ENCODE data around the gene ACP6.
"Not testable (repeated sequence)": the region's sequence is repeated elsewhere in the genome, so short reads cannot be mapped to it uniquely, and the experiment has no call there.

The ACP6 gene

DNA sequence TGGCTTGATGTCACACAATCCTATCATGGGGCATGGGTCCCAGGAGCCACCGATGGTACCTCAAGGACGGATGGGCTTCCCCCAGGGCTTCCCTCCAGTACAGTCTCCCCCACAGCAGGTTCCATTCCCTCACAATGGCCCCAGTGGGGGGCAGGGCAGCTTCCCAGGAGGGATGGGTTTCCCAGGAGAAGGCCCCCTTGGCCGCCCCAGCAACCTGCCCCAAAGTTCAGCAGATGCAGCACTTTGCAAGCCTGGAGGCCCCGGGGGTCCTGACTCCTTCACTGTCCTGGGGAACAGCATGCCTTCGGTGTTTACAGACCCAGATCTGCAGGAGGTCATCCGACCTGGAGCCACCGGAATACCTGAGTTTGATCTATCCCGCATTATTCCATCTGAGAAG, 46.3 kb downstream of the ACP6 start:
- no peak for ATAC-seq (ENCODE audit: low read depth)
- Mint-ChIP-seq H3K4me1 (peaks cover 5% of the 10 kb centered on the region), H3K9me3 (no peaks in the 10 kb centered on the region), H3K36me3 (peaks cover 5% of the 10 kb centered on the region), H3K27ac (no peak overlapping the region), H3K4me3 (no peak overlapping the region), H3K27me3 (no peaks in the 10 kb centered on the region)
- DNase-seq (ENCODE audit: low spot score in 2 of 2), result no peak

DNA sequence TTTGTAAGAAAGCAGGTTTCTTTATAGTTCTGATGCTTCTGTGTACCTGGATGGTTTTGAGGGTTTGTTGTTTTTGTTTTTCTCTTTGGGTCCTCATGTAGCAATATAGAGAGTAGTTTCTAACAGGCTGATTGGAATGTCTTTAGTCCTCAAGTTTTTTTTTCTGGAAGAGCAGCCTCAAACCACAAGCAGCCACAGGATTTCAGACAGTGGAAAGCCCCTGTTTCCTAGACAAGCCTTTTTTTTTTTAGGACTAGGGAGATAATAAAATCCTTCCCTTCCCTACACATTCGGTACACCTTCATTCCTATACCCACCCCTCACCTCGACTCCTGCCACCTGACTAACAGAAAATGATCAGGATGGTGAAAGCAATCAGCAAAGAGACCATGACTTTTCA, 47.6 kb downstream of the ACP6 start:
- Mint-ChIP-seq H3K9me3 (no peaks in the 10 kb centered on the region), H3K27me3 (no peaks in the 10 kb centered on the region), H3K4me3 (no peak overlapping the region), H3K4me1 (peaks cover 5% of the 10 kb centered on the region), H3K27ac (no peak overlapping the region), H3K36me3 (peaks cover 10% of the 10 kb centered on the region)
- no peak for DNase-seq (ENCODE audit: low spot score in 2 of 2)
- no peak for ATAC-seq (ENCODE audit: low read depth)

DNA sequence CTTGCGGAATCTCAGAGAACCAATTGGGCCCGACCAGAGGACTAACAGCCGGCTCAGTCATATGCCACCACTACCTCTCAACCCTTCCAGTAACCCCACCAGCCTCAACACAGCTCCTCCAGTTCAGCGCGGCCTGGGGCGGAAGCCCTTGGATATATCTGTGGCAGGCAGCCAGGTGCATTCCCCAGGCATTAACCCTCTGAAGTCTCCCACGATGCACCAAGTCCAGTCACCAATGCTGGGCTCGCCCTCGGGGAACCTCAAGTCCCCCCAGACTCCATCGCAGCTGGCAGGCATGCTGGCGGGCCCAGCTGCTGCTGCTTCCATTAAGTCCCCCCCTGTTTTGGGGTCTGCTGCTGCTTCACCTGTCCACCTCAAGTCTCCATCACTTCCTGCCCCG, 49.8 kb downstream of the ACP6 start:
- Mint-ChIP-seq H3K4me3 (no peak overlapping the region), H3K27me3 (no peaks in the 10 kb centered on the region), H3K9me3 (no peaks in the 10 kb centered on the region), H3K4me1 (peaks cover 1% of the 10 kb centered on the region), H3K36me3 (peaks cover 15% of the 10 kb centered on the region), H3K27ac (no peak overlapping the region)
- DNase-seq (ENCODE audit: low spot score in 2 of 2), result no peak
- ATAC-seq (ENCODE audit: low read depth), result no peak

DNA sequence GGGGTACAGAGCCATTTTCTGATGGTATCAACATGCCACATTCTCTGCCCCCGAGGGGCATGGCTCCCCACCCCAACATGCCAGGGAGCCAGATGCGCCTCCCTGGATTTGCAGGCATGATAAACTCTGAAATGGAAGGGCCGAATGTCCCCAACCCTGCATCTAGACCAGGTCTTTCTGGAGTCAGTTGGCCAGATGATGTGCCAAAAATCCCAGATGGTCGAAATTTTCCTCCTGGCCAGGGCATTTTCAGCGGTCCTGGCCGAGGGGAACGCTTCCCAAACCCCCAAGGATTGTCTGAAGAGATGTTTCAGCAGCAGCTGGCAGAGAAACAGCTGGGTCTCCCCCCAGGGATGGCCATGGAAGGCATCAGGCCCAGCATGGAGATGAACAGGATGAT, 50.6 kb downstream of the ACP6 start:
- Mint-ChIP-seq H3K4me3 (no peak overlapping the region), H3K27ac (no peak overlapping the region), H3K9me3 (no peaks in the 10 kb centered on the region), H3K36me3 (peaks cover 18% of the 10 kb centered on the region), H3K27me3 (no peaks in the 10 kb centered on the region), H3K4me1 (no peaks in the 10 kb centered on the region)
- ATAC-seq (ENCODE audit: low read depth) (no peak), DNase-seq (ENCODE audit: low spot score in 2 of 2) (no peak)

DNA sequence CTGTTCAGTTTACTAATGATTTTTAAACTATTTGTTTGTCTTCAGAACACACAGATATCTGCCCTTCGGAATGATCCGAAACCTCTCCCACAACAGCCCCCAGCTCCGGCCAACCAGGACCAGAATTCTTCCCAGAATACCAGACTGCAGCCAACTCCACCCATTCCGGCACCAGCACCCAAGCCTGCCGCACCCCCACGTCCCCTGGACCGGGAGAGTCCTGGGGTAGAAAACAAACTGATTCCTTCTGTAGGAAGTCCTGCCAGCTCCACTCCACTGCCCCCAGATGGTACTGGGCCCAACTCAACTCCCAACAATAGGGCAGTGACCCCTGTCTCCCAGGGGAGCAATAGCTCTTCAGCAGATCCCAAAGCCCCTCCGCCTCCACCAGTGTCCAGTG, 51.6 kb downstream of the ACP6 start:
- no peak overlapping the region for H3K27ac Mint-ChIP-seq
- H3K4me1 Mint-ChIP-seq, result no peaks in the 10 kb centered on the region
- ATAC-seq (ENCODE audit: low read depth) (no peak), DNase-seq (ENCODE audit: low spot score in 2 of 2) (no peak)
- no peak overlapping the region for H3K4me3 Mint-ChIP-seq
- peaks cover 25% of the 10 kb centered on the region for H3K36me3 Mint-ChIP-seq
- H3K27me3 Mint-ChIP-seq, result no peaks in the 10 kb centered on the region
- no peaks in the 10 kb centered on the region for H3K9me3 Mint-ChIP-seq

DNA sequence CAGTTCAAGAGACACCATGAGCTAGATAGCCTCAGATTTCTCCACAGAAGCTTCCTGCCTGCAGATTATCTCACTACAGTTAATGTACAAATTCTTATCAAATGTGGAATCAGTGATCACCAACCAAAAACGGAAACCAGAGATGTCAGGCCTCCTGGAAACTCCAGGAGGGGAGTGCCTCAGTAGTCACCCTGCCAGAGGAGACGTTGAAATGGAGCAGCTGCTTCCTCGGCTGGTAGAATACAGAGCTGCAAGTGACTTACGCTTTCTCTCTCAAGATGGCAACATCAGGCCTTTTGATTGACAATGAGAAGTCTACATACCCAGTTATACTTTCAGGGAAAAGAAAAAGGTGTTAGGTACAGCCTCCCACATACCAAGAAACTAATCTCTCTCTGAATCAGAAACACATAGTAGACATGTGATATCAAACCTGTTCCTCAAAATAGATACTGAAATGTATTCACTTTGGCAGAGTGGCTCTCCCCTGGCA, 52.2 kb downstream of the ACP6 start:
- no peaks in the 10 kb centered on the region for H3K9me3 Mint-ChIP-seq
- H3K4me3 Mint-ChIP-seq, result no peak overlapping the region
- H3K4me1 Mint-ChIP-seq, result no peaks in the 10 kb centered on the region
- H3K27ac Mint-ChIP-seq, result no peak overlapping the region
- ATAC-seq (ENCODE audit: low read depth), result no peak
- peaks cover 25% of the 10 kb centered on the region for H3K36me3 Mint-ChIP-seq
- no peak for DNase-seq (ENCODE audit: low spot score in 2 of 2)
- H3K27me3 Mint-ChIP-seq, result no peaks in the 10 kb centered on the region

DNA sequence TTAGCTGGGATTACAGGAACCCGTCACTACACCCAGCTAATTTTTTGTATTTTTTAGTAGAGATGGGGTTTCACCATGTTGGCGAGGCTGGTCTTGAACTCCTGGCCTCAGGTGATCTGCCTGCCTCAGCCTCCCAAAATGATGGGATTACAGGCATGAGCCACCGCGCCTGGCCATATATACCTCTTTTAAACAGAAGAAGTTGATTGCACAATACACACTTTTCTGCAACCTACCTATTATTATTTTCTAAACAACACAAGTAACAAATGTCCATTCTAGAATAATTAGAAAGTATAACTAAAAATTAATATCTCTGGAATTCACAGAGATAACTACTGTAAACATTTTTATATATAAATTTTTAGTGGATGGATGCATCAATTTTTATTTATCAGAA, 55.4 kb downstream of the ACP6 start:
- peaks cover 22% of the 10 kb centered on the region for H3K36me3 Mint-ChIP-seq
- H3K4me1 Mint-ChIP-seq; H3K27me3 Mint-ChIP-seq; ATAC-seq (ENCODE audit: low read depth); DNase-seq (ENCODE audit: low spot score in 2 of 2); H3K27ac Mint-ChIP-seq; H3K9me3 Mint-ChIP-seq; H3K4me3 Mint-ChIP-seq: not testable (repeated sequence)

DNA sequence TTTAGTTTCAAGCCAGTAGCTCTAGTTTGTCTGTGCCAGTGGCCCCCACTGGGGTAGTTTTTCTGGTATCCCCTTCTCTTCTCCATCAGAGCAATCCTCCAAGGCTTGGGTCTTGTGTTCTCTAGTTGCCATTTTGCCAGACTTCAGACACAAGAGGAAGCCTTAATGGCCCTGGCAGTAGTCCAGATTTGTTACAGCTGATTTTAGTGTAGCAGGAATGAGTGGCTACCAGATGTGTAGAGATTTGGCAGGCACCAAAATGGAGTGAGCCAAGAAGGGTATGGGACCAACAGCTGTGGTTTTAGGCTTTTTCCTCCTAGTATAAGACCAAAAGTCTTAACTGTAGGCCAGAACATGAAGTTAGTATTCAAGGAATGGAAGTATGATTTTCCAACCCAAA, 56.8 kb downstream of the ACP6 start:
- no peak overlapping the region for H3K4me3 Mint-ChIP-seq
- no peaks in the 10 kb centered on the region for H3K4me1 Mint-ChIP-seq
- ATAC-seq (ENCODE audit: low read depth) (no peak), DNase-seq (ENCODE audit: low spot score in 2 of 2) (no peak)
- no peaks in the 10 kb centered on the region for H3K27me3 Mint-ChIP-seq
- H3K27ac Mint-ChIP-seq, result no peak overlapping the region
- H3K36me3 Mint-ChIP-seq, result peaks cover 17% of the 10 kb centered on the region
- no peaks in the 10 kb centered on the region for H3K9me3 Mint-ChIP-seq

DNA sequence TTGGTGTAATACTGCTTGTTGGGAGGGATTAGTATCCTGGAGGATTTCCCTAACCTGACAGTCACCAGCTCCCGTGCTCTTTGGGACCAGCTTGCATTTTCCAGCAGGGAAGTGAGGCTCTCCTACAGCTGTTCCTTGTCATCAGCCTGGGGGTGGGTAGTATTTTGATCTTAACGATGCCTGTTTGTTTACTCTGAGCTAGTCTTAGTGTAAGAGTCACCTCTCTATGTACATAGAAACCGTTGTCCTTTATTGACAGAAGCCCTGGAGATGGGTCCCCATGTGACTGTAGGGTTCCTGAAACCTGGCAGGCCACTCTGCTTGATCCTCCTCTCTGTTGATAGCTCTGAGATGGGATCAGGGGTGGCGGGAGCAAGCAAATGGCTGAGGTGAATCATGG, 58.0 kb downstream of the ACP6 start:
- no peaks in the 10 kb centered on the region for H3K9me3 Mint-ChIP-seq
- no peak for DNase-seq (ENCODE audit: low spot score in 2 of 2)
- H3K27me3 Mint-ChIP-seq, result no peaks in the 10 kb centered on the region
- peaks cover 23% of the 10 kb centered on the region for H3K36me3 Mint-ChIP-seq
- H3K27ac Mint-ChIP-seq, result no peak overlapping the region
- H3K4me3 Mint-ChIP-seq, result no peak overlapping the region
- no peak for ATAC-seq (ENCODE audit: low read depth)
- no peaks in the 10 kb centered on the region for H3K4me1 Mint-ChIP-seq

DNA sequence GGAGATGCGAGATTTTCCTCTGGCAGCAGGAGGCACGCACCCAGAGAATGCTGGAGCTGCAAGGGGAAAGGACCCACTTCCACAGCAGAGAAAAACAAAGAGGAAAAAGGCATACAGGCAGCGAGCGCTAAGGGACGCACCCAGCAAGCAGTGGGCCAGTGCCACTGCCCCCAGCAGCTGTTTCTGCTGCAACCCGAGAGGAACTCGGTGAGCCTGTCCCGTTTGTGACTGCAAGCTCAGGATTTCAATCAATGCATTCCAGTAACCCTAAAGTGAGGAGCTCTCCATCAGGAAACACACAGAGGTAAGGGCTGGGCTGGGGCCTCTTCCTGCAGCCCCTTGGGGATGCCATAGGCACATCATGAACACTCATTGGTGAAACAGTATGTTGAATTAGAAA, 58.7 kb downstream of the ACP6 start:
- no peaks in the 10 kb centered on the region for H3K4me1 Mint-ChIP-seq
- H3K9me3 Mint-ChIP-seq, result no peaks in the 10 kb centered on the region
- ATAC-seq (ENCODE audit: low read depth) (no peak), DNase-seq (ENCODE audit: low spot score in 2 of 2) (no peak)
- H3K4me3 Mint-ChIP-seq, result no peak overlapping the region
- no peaks in the 10 kb centered on the region for H3K27me3 Mint-ChIP-seq
- H3K27ac Mint-ChIP-seq, result peak overlapping the region; percentile 32
- peaks cover 24% of the 10 kb centered on the region for H3K36me3 Mint-ChIP-seq

DNA sequence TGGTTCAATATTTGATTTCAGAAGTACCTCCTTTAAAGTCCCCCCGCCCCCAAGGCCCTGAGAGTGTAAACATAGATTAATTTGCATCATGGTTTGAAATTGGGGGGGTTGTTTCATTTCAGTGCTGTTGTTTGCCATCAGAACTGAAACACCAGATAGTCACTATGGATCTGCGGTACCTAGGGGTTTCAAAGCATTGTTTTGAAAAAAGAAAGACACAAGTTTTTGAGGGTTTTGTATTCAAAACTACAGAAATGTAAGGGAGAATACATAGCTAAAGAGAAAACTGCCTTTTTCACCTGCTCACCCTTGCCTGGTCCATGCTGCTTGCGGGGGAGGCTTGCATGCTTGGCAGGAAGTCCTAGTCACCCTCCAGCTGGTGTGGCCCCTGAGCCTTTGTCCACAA, 59.3 kb downstream of the ACP6 start:
- no peak overlapping the region for H3K4me3 Mint-ChIP-seq
- H3K27me3 Mint-ChIP-seq, result no peaks in the 10 kb centered on the region
- H3K27ac Mint-ChIP-seq, result no peak overlapping the region
- no peaks in the 10 kb centered on the region for H3K9me3 Mint-ChIP-seq
- DNase-seq (ENCODE audit: low spot score in 2 of 2), result no peak
- H3K4me1 Mint-ChIP-seq, result no peaks in the 10 kb centered on the region
- no peak for ATAC-seq (ENCODE audit: low read depth)
- peaks cover 23% of the 10 kb centered on the region for H3K36me3 Mint-ChIP-seq

DNA sequence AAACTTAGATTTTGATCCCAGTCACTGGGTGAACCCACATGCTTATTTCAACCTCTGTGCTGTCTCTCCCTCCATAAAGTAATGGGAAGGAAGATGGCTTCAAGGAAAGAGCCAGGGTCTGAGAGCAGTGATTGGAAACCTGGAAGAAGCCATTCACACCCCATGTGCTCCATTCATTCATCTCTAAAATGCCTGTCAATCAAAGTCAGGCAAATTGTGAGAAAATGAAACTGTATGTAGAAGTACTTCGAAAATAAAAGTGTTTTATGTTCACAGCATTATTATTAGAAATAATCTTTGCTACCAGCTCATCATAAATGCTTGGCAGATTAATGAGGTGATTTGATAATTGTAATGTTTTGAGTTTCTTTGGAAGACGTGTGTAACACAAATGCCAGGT, 61.0 kb downstream of the ACP6 start:
- no peak overlapping the region for H3K27ac Mint-ChIP-seq
- DNase-seq (ENCODE audit: low spot score in 2 of 2), result no peak
- H3K4me3 Mint-ChIP-seq, result no peak overlapping the region
- no peaks in the 10 kb centered on the region for H3K27me3 Mint-ChIP-seq
- no peaks in the 10 kb centered on the region for H3K4me1 Mint-ChIP-seq
- H3K36me3 Mint-ChIP-seq, result peaks cover 12% of the 10 kb centered on the region
- H3K9me3 Mint-ChIP-seq, result no peaks in the 10 kb centered on the region
- no peak for ATAC-seq (ENCODE audit: low read depth)

DNA sequence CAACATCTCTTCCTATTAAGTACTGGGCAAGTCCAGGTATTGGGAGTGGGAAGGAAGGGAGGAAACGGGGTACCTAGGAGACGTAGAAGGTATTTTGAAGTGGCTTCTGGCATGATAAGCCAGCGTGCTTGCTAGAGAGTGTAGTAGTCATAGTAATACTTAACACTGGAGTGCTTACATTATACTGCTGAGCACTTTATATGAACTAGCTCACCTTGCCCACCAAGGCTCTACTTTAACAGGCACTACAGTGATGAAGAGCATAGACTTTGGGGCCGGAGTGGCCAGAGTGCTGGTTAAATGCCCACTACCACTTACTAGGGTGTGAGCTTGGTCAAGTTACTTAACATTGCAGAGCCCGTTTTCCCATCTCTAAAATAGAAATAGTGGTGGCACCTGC, 61.7 kb downstream of the ACP6 start:
- Mint-ChIP-seq H3K36me3 (peaks cover 9% of the 10 kb centered on the region), H3K27ac (no peak overlapping the region), H3K27me3 (no peaks in the 10 kb centered on the region), H3K4me3 (no peak overlapping the region), H3K4me1 (no peaks in the 10 kb centered on the region), H3K9me3 (no peaks in the 10 kb centered on the region)
- ATAC-seq (ENCODE audit: low read depth) (no peak), DNase-seq (ENCODE audit: low spot score in 2 of 2) (no peak)

DNA sequence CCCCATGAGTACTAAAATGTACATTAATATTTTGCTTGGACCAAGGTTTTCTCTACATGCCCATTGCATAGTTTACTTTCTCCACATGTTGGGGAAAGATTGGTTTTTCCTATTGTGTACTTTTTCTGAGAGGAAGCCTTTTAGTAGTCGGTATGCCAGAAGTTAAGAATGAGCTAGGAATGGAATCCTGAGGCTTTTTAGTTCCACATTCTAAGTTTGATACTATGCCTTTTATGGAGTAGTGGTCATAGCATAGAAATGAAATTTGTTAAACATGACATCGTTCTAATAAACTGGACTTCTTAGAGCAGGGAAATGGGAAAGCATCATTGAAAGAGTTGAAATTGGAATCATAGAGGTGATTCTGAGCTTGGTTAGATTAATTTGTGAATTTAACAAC, 64.7 kb downstream of the ACP6 start:
- ATAC-seq (ENCODE audit: low read depth) (no peak), DNase-seq (ENCODE audit: low spot score in 2 of 2) (no peak)
- no peak overlapping the region for H3K27ac Mint-ChIP-seq
- H3K9me3 Mint-ChIP-seq, result no peaks in the 10 kb centered on the region
- H3K36me3 Mint-ChIP-seq, result peaks cover 9% of the 10 kb centered on the region
- H3K4me3 Mint-ChIP-seq, result no peak overlapping the region
- H3K27me3 Mint-ChIP-seq, result no peaks in the 10 kb centered on the region
- peaks cover 7% of the 10 kb centered on the region for H3K4me1 Mint-ChIP-seq

DNA sequence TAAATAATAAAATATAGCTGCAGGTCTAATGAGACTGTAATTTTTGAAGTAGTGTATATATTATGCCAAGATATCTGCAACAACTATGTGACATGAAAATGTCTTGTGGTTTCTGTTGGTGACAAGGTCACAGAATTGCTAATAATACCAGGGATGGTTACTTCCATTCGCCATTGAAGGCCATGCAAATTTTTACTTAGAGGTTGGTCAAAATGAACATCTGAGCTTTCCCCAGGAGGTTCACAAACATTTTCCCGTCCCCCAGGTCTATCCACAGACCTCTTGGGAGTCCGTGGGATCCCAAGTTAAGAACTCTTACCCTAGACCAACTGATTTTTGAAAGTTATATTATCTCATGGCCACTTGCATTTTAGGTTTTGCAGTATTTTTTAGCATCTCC, 66.3 kb downstream of the ACP6 start:
- Mint-ChIP-seq H3K36me3 (peaks cover 9% of the 10 kb centered on the region), H3K27ac (no peak overlapping the region), H3K4me3 (no peak overlapping the region), H3K27me3 (no peaks in the 10 kb centered on the region), H3K4me1 (peaks cover 10% of the 10 kb centered on the region), H3K9me3 (no peaks in the 10 kb centered on the region)
- ATAC-seq (ENCODE audit: low read depth) (no peak), DNase-seq (ENCODE audit: low spot score in 2 of 2) (no peak)
